Daoy (cell line): Measurements from ENCODE around the gene TUBB2A. TPM values are rescaled to one million over a fixed set of nuclear protein-coding genes. Genes with fewer than 3 reads are reported as not detected.

Experiments
- DNase-seq: peaks from one replicate; pipeline ENCODE4 v3.0.0-alpha.2; 2015; ENCODE audit warnings: low read depth
- total RNA-seq: library from RNA; depleted of rRNA; stranded (reverse); fragments of >200 nt; shearing (Covaris generic); gene quantifications from 2 replicates; pipeline ENCODE4 v1.2.3, GENCODE V29; 2014; rRNA removed

Gene TUBB2A
- total RNA-seq, 1 experiment from 2014 or later: 146 TPM

- DNase-seq: no peak
Measured at GRCh38 chr6:3119040-3119723, 38.2 kb downstream of the TUBB2A start.

- DNase-seq: peak; percentile 99
Measured at GRCh38 chr6:3118353-3119039, 38.8 kb downstream of the TUBB2A start, which contains the start of gene BPHL. Gene BPHL (plus strand): TSS chr6:3118711. CDS start chr6:3118741, 30 bp downstream.

GRCh38 chr6:3117912-3118352, 39.4 kb downstream of the TUBB2A start:
- no peak for DNase-seq

GRCh38 chr6:3114377-3114776, 43.0 kb downstream of the TUBB2A start:
- DNase-seq: no peak

- no peak for DNase-seq
Measured at GRCh38 chr6:3109761-3110160, 47.6 kb downstream of the TUBB2A start.

- DNase-seq: no peak
Measured at GRCh38 chr6:3108746-3109414, 48.5 kb downstream of the TUBB2A start.

Other genes starting within 250 kb of the TUBB2A start
- gene SERPINB6, start 186.0 kb downstream of the TUBB2A start, total RNA-seq: 38.7 and 46.4 TPM in 2 replicates
- 8.5 and 17.5 TPM in 2 replicates for gene NQO2, start 157.7 kb downstream of the TUBB2A start, total RNA-seq
- gene RIPK1, start 89.0 kb downstream of the TUBB2A start, total RNA-seq: 14.7 and 16.3 TPM in 2 replicates
- gene BPHL, start 38.8 kb downstream of the TUBB2A start, total RNA-seq: 20.0 and 20.4 TPM in 2 replicates
- 104 TPM in 2 replicates for gene TUBB2B, start 70.1 kb upstream of the TUBB2A start, total RNA-seq
- 26.6 and 35.3 TPM in 2 replicates for gene PSMG4, start 101.4 kb upstream of the TUBB2A start, total RNA-seq